Ovary (tissue), 9 donors: Measurements from ENCODE around the gene HELQ. TPM values are rescaled to one million over a fixed set of nuclear protein-coding genes. Genes with fewer than 3 reads are reported as not detected.

ENCODE experiments used
- DNase-seq, 5 donors: peaks; one replicate each; pipeline ENCODE4 v3.0.0-alpha.2; 2019 to 2020
- H3K27ac ChIP-seq, 2 donors: fragments of 200-600 bp; one replicate each; pipeline versions ENCODE4 v1.5.1 to v1.8.0; 2019 to 2022
- H3K27me3 ChIP-seq: fragments of 200-600 bp; one replicate; pipeline ENCODE4 v1.8.0; 2022
- H3K36me3 ChIP-seq: fragments of 200-600 bp; sonication (generic); one replicate; pipeline ENCODE4 v1.5.1; 2019
- H3K4me1 ChIP-seq: one replicate; pipeline ENCODE4 v1.8.1; 2013; ENCODE audit warnings: mild to moderate bottlenecking, moderate library complexity; ENCODE audit not compliant: insufficient read depth
- H3K4me3 ChIP-seq: fragments of 200-600 bp; sonication (generic); one replicate; pipeline ENCODE4 v1.5.1; 2017
- H3K9me3 ChIP-seq, 2 donors: fragments of 200-600 bp in 1 of 2; sonication (generic) in 1 of 2; one replicate each; pipeline versions ENCODE4 v1.5.1 to v1.8.1; 2013 to 2019; ENCODE audit warnings: mild to moderate bottlenecking in 1 of 2, moderate library complexity in 1 of 2
- EP300 ChIP-seq: sonication (generic); formaldehyde crosslinking; IDR thresholded peaks from one replicate; pipeline ENCODE4 v1.6.1; 2017; ENCODE audit warnings: antibody characterized with exemption
- POLR2A ChIP-seq: fragments of 450-650 bp; IDR thresholded peaks from one replicate; pipeline ENCODE4 v1.6.1; 2017; ENCODE audit warnings: antibody characterized with exemption, mild to moderate bottlenecking, moderate library complexity
- WGBS, 3 donors: extraction: QIAGEN DNeasy Blood & Tissue Kit in 1 of 3; methylation state at CpG; one replicate each; pipeline versions ENCODE4 v1.1.5 to v1.1.7; 2013 to 2017; 5-methylcytosine and 5-hydroxymethylcytosine counted together
- intact Hi-C, 4 donors: fragments of 100-400 bp; cut with DNase I; formaldehyde crosslinking; loops; one replicate each; pipeline versions ENCODE4 v1.11.0 to v1.15.1; 2022 to 2023
- polyA plus RNA-seq, 2 donors: library from polyadenylated mRNA; stranded (reverse); fragments of 200-250 nt in 1 of 2; fragments of 350-450 nt in 1 of 2; fragmentation: Illumina TruSeq in 1 of 2; extraction: RNeasy Lipid Tissue Mini Kit (QIAGEN cat#74804) in 1 of 2; gene quantifications; one replicate each; pipeline ENCODE4 v1.2.3, GENCODE V29; 2013 to 2014
- total RNA-seq, 7 donors: library from RNA; depleted of rRNA in 2 of 7; stranded (reverse); fragments of >200 nt in 2 of 7; fragmentation: NEBNext Ultra II Directional in 3 of 7; extraction: Animal tissue kit (Norgen Biotek cat#: 25700) in 3 of 7; gene quantifications; one replicate each; pipeline versions ENCODE4 v1.1.0 to v1.2.4, GENCODE V29; 2016 to 2023
- TF ChIP-seq, protein P1 (sequence below), 3 donors: fragments of 450-650 bp in 2 of 3; fragments of 200-600 bp in 1 of 3; IDR thresholded peaks; one replicate each; pipeline versions ENCODE4 v1.5.1 to v1.8.0; 2016 to 2022; ENCODE audit warnings: antibody characterized with exemption in 3 of 3, mild to moderate bottlenecking in 1 of 3
- donor health status: DM: no; HTN: no; CAD: no; lungs with moderate emphysema.
- donor health status: DM: no; HTN: no; CAD: no.
- donor health status: Bipolar disorder and iron deficiency.
- donor health status: DM: yes; HTN: yes; CAD: no.
- donor health status: DM: no; HTN: no; CAD: no.
- donor health status: DM: yes; HTN: yes; CAD: no.

The HELQ gene
- total and polyA plus RNA-seq, 9 donors: 15.5 to 30.8 (median 21.8) TPM

DNA sequence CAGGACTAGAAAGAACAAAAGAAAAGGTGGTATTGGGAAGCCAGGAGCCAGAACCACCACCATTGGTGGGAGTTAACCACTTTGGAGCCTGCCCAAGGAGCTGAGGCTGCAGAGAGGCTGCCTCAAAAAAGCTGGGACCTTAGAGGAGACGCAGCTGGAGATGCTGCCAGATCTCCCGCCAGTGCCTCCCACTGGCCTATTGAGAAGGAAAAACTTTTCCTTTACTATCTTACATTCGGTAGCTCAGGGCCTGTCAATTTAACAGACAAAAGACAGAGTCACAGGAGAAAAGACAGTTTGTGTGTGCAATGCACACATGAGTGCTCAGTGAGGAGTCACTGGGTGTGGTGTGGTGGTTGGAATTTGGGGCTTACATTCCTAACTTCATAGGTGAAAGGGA, 68.6 kb downstream of the HELQ start:
- H3K27me3 ChIP-seq: no peaks in the 10 kb centered on the region
- no peaks in the 10 kb centered on the region for H3K9me3 ChIP-seq
- TF ChIP-seq, protein P1, sequence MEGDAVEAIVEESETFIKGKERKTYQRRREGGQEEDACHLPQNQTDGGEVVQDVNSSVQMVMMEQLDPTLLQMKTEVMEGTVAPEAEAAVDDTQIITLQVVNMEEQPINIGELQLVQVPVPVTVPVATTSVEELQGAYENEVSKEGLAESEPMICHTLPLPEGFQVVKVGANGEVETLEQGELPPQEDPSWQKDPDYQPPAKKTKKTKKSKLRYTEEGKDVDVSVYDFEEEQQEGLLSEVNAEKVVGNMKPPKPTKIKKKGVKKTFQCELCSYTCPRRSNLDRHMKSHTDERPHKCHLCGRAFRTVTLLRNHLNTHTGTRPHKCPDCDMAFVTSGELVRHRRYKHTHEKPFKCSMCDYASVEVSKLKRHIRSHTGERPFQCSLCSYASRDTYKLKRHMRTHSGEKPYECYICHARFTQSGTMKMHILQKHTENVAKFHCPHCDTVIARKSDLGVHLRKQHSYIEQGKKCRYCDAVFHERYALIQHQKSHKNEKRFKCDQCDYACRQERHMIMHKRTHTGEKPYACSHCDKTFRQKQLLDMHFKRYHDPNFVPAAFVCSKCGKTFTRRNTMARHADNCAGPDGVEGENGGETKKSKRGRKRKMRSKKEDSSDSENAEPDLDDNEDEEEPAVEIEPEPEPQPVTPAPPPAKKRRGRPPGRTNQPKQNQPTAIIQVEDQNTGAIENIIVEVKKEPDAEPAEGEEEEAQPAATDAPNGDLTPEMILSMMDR (IDR thresholded peaks at IDR 0.05): no peak
- TF ChIP-seq EP300 (no peak), POLR2A (no peak)
- H3K4me3 ChIP-seq: no peak overlapping the region
- no peaks in the 10 kb centered on the region for H3K36me3 ChIP-seq
- 38 to 57% (median 43%) methylated on average over 3 of the region's 3 CpGs for WGBS, 3 donors
- no peak for DNase-seq
- intact Hi-C loops: no loop called here
- H3K4me1 ChIP-seq: no peaks in the 10 kb centered on the region
- no peak overlapping the region for H3K27ac ChIP-seq

DNA sequence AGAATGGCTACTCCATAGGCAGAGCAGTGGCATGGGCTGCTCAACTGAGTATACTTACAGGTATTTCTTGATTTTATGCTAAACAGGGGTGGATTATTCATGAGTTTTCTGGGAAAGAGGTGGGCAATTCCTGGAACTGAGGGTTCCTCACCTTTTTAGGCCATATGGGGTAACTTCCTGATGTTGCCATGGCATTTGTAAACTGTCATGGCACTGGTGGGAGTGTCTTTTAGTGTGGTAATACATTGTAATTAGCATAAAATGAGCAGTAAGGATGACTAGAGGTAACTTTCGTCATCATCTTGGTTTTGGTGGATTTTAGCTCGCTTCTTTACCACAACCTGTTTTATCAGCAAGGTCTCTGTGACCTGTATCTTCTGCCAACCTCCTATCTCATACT, 72.8 kb downstream of the HELQ start:
- intact Hi-C loops: no loop called here
- Histone ChIP-seq H3K27me3 (no peaks in the 10 kb centered on the region), H3K4me1 (no peaks in the 10 kb centered on the region), H3K36me3 (no peaks in the 10 kb centered on the region), H3K9me3 (no peaks in the 10 kb centered on the region), H3K27ac (no peak overlapping the region), H3K4me3 (no peak overlapping the region)
- WGBS, 3 donors: 70 to 80% (median 77%) methylated on average over 2 of the region's 2 CpGs
- DNase-seq: no peak
- TF ChIP-seq POLR2A (no peak), EP300 (no peak)
- TF ChIP-seq, protein P1 (IDR thresholded peaks at IDR 0.05): no peak

DNA sequence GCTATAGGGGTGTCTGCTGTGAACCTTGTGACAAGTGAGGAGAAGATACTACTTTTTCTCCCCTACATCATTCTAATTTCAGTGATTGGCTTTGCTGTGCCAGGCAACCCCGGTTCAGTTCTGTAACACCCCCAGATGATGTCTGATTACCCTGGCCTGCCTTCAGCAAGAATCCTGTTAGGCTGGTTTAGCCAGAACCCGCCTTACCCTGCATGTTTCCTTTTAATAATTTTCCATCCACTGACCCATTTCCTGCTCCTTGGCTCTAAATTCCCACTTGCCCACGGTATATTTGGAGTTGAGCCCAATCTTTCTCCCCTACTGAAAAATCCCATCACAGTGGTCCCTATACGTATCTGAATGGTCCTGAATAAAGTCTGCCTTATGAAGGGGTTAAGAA, 74.5 kb downstream of the HELQ start:
- TF ChIP-seq POLR2A (no peak), EP300 (no peak)
- TF ChIP-seq, protein P1 (IDR thresholded peaks at IDR 0.05): no peak
- WGBS, 3 donors: 79 to 85% (median 84%) methylated on average over 4 of the region's 4 CpGs
- Histone ChIP-seq H3K9me3 (no peaks in the 10 kb centered on the region), H3K4me3 (no peak overlapping the region), H3K36me3 (no peaks in the 10 kb centered on the region), H3K4me1 (no peaks in the 10 kb centered on the region), H3K27ac (no peak overlapping the region), H3K27me3 (no peaks in the 10 kb centered on the region)
- intact Hi-C loops: no loop called here
- no peak for DNase-seq

DNA sequence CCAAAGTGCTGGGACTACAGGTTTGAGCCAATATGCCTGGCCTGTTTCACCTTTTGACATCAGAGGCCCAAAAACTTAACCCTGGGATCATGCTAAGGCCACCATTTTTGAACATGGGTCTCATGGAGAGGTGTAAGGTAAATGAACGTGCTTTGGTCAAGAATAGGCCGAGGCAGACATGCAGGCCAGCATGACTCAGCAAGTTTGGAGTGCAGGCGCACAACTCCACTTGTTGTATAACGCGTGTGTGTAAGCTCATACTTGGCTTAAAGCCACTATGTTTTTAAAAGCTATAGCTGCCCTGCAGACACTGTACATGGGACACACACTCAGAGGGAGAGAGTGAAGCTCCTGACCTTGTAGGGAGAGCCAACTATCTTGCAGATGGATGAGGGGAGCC, 77.2 kb downstream of the HELQ start:
- DNase-seq: no peak
- 86 to 88% (median 88%) methylated on average over 5 of the region's 5 CpGs for WGBS, 3 donors
- intact Hi-C loops: no loop called here

More for the DNA sequence above, 77.2 kb downstream of the HELQ start:
- Histone ChIP-seq H3K4me1 (no peaks in the 10 kb centered on the region), H3K36me3 (no peaks in the 10 kb centered on the region), H3K9me3 (no peaks in the 10 kb centered on the region), H3K27ac (no peak overlapping the region), H3K27me3 (no peaks in the 10 kb centered on the region), H3K4me3 (no peak overlapping the region)
- no peak for TF ChIP-seq EP300
- TF ChIP-seq, protein P1 (IDR thresholded peaks at IDR 0.05): no peak
- TF ChIP-seq POLR2A: no peak
